CD4-positive, alpha-beta T cell treated with Interleukin-4 for 1 hour (primary cell): ENCODE results near the gene ABAT.

Experiments used
- DNase-seq, 2 donors: peaks; one replicate each; pipeline ENCODE4 v3.0.0-alpha.2; 2020 to 2022

ABAT gene

GRCh38 chr16:8718851-8719680, 44.6 kb downstream of the ABAT start:
- DNase-seq = no peak

DNA sequence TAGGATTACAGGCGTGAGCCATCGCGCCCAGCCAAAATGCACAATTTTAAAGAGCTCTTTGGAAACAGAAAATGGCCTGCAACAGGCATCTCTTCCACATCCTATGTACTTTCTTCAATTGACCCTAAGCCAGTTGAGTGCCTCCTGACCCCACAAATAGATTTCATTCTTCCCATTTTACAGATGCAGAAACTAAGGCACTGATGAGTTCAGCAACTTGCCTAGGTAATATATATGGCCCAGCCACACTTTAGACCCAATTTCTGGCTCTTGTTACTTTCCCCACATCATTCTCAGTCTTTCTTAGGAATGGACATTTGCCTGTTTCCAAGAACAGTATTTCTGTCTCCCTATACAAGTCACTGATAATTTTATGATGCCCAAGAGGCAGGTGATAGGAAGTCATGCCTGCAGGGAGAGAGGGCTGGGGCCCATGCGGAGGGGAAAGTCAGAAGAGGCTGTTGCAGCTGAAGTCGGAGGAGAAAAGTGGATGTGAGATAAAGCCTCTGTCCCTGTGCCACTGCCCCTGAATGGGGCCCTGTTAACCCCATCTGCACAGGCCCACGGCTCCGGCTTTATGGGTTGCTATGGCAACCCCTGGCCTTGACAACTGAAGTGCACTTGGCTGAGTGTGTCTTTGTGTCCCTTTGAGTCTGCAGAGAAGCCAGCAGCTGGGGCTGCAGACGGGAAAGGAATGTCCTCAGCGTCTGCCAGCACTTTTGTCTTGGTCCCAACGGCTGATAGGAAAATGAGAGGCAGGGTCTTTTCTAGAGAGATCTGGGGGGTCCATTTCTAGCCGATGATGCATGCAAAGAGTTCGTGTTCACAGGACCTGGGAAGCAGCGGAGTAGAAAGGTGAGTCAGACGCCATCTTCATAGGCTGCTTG, 45.9 kb downstream of the ABAT start:
- DNase-seq = no peak

DNA sequence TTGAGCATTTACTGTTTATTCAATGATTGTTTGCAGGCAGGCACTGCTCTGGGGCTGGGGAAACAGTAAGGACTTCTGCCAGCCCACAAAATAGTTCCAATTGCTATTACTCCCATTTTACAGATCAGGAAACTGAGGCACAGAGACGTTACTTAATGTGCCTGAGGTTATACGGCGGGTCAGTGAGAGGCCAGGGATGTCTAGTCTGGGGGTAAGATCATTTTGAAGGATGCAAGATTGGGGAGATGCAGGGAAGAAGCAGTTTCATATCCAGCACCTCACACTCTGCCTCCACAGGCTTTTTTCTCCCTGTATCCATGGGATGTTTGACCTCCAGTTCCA, 46.5 kb downstream of the ABAT start:
- no peak for DNase-seq

- DNase-seq = no peak
Observed at GRCh38 chr16:8721336-8722024, 47.1 kb downstream of the ABAT start.

- DNase-seq = no peak
Observed at GRCh38 chr16:8722025-8722348, 47.6 kb downstream of the ABAT start.

DNA sequence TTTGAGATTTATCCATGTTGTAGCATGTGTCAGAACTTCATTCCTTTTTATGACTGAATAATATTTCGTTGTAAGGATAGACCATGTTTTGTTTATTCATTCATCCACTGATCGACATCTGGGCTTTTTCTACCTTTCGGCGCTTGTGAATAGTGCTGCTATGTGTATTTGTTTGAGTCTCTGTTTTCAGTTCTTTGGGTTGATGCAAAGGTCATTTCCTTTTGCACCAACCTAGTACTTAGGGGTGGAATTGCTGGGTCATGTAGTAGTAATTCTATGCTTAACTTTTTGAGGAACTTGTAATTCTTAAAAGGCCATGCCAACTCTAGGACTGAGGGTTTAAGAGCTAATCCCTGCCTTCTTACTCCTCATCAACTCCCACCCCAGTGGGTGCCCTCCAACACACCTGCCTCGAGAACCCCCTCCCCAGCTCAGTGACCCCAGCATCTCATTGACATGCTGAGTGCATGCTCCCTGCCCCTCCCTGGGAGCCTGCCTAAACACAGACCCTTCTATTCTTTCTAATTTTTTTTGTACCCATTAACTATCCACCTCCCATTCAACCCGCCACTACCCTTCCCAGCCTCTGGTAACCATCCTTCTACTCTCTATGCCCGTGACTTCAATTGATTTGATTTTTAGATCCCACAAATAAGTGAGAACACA, 51.2 kb downstream of the ABAT start:
- DNase-seq = no peak

DNA sequence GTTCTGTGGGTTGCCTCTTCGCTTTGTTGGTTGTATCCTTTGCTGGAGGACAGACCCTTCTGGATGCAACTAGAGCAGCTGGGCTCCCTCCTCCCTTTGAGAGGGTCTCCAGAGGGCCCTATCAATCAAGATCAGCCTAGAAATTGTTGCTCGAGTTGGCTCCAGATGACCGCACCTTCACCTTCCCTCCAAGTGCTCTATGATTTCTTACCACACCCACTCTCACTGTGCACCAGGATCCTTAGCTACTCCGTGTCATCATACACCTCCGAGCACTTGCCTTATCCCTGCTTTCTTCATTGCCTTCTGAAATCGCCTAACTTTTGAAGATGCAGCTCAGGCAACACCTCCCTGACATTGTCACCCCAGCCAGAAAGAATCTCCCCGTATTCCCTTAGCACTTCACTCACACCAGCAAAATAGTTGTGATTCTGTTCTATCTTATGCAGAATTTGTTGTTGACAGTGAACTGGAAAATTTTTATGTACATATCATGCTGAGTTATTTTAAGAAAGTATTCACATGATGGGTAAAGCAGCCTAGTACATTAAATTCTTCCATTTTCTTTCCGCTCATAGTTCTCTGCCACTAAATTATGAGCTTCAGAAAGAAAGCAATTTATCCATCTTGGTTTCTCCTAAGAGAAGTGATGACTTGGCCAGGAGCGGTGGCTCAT, 52.9 kb downstream of the ABAT start:
- no peak for DNase-seq

DNA sequence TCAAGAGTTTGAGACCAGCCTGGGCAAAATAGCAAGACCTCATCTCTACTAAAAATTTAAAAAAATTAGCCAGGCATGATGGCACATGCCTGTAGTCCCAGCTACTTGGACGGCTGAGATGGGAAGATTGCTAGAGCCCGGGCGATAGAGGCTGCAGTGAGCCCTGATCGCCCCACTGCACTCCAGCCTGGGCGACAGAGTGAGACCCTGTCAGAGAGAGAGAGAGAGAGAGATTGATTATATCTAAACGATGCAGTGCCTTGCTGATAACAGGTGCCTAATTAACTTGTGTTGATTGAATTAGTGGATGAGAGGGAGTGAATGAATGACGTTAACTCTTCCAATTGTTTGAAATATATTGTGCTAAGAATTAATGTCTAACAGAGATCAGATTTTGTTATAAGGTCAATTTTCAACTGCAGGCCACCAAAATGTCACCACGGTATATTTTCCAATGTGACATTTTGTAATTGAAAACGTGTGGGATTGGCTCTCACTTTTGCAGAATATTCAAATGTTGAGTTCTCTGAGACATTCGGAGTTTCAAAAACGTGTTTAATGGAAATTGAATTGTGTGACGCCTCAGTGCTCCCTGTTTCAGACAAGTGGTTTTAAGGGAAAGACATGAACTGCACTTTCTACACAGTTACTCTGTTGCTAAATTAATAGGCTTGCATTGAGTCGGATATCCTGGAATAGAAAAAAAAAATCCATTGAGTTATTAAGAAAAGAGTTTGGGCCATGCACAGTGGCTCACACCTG, 53.6 kb downstream of the ABAT start:
- DNase-seq = no peak

GRCh38 chr16:8729779-8730334, 55.4 kb downstream of the ABAT start:
- DNase-seq = peak in 1 of 2 donors; percentile 62

DNA sequence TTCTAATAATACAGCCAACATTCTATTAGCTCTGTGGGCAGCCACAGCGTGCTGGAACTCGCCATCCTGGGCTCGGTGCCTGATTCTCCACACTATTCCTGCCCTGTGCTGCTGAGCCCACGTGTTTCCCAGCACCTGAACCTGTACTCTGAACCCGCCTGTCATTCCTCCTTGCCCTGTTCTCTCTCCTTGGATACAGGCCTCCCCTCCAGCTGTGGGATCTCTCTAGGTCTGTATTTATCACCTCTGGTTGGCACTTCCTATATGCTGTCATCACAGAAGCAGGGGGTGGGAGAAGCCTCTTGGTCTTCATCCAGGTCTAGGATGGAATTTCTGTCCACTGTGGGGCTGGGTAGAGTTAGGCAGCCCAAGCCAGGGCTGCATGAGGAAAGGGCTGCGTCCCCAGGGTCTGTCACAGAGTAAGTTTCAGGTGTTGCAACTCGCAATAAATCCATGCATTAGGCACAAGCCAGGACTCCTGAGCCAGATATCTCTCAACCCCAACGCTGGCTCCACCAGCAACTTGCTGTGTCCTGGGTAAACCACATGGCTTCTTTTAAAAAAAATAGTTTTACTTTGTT, 56.0 kb downstream of the ABAT start:
- DNase-seq = no peak

GRCh38 chr16:8733849-8734540, 59.6 kb downstream of the ABAT start:
- DNase-seq = no peak

GRCh38 chr16:8735574-8735973, 61.2 kb downstream of the ABAT start:
- no peak for DNase-seq

DNA sequence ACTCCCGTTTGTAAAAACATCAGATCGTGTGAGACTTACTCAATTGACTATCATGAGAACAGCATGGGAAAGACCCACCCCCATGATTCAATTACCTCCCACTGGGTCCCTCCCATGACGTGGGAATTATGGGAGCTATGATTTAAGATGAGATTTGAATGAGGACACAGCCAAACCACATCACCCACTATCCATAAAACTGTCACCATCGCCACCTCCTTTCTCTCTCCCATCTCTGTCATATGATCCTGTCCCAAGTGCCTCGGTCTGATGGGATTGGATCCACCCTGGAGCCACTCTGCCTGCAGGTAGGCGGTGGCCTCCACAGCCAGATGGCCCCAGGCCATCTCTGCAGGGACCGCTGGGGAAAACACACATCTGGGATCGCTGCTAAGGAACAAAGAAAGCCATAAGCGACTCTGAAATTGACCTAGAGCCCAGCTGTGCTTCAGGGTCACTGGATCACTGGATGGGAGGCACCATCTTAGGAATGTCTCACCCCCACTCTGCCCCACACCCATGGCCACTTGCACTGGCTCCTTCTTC, 61.8 kb downstream of the ABAT start:
- DNase-seq = no peak

- DNase-seq = no peak
Observed at GRCh38 chr16:8739151-8739550, 64.7 kb downstream of the ABAT start.

DNA sequence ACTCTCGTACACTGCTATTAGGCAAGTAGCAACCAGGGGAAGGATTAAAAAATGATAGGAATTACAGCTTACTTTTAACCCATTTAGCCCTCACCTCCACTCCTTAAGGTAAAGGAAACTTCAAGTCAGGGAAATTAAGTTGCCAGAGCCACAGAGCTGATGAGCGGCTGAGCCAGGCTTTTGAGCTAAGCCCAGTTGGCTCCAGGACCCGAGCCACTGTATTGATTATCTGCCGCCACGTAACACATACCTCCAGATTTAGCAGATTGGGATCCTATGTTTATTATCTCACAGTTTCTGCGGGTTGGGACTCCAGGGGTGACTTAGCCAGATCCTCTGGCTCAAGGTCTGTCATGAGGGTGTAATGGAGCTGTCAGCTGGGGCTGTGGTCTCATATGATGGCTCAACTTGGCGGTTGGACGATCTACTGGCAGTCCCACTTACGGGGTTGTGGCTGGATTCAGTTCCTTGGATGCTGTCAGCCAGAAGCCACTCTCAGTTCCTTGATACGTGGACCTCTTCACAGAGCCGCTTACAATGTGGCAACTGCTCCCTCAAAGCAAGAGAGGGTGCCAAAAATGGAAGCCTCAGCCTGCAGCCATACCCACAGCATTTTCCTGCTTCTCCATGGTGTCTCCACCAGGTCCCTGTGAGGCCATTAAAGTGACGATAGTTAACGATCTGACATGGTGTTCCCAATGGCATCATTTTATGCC, 65.7 kb downstream of the ABAT start:
- no peak for DNase-seq

DNA sequence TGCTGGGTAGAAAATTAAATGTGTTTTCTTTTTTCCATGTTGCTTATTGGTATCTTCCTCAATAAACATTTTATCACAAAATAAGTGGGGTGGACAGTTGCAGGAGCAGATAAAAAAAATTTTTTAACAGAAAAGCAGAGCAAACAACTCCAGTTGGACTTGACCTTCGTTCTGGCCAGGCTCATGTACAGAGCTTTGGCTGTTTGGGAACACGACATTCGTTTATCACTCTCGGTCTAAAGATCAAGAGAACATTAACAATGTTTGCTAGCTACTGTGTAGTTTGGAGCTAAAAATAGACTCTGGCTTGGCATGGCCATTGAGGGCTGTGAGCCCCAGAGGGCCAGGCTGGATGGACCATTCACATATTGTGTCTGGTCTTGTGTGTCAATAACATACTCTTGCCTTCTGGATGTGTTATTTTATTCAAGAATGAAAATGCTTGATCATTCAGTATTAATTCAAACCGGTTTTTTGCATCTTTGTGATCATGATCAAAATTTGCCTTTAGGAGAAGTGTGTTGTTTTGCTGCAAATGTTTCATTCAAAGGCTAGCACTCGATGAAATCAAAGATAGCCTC, 66.4 kb downstream of the ABAT start:
- no peak for DNase-seq

DNA sequence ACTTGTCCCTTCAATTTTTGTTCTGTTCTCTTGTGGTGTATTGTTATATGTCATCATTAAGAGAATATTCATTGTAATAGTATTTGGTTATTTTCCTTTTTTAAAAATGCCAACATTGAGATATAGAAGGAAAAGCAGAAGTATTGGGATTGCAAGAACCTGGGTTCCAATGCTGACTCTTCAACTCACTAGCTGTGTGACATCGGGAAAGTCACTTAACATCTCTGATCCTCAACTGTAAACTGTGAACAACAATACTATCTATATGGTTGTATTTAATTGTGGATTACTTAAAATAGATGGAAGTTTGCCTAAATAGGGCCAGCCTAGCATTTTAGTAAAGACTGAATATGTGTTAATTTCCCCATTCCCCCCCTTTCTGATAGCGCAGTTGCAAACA, 67.2 kb downstream of the ABAT start:
- no peak for DNase-seq

DNA sequence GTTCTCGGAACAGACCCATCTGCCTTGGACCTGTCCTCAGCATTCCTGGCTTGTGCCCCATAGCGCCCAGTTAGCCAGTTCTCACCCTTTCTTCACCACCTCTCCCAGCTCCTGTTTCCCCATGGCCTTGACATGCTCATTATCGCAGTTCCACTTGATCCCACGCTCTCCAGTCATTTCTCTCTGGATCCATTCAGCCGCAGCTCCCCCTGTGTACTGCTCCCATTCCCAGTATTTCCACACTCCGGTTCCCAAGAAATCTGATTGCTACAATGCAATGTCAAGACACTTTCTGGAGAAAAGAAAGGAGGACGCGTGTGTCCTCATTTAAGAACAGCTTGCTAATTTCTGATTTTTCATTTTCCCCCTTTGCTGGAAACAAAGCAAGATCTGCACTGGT, 67.7 kb downstream of the ABAT start:
- DNase-seq = no peak

DNA sequence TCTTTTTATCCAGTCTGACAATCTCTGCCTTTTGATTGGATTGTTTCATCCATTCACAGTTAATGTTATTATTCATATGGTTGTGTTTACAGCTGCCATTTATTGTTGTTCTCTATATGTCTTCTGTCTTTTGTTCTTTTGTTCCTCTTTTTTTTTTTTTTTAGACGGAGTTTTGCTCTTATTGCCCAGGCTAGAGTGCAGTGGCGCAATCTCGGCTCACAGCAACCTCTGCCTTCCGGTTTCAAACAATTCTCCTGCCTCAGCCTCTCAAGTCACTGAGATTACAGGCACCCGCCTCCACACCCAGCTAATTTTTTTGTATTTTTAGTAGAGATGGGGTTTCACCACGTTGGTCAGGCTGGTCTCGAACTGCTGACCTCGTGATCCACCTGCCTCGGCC, 74.5 kb downstream of the ABAT start:
- DNase-seq = peak in 1 of 2 donors; percentile 25
